Measurements from ENCODE around the gene ARHGEF38.

The ARHGEF38 gene

GRCh38 chr4:105613306-105613705 is 60.9 kb downstream of the ARHGEF38 start:
- no peak for TF ChIP-seq CTCF (IDR thresholded peaks at IDR 0.05; ENCODE audit: borderline replicate concordance, control extremely low read depth, extremely low read depth, insufficient read depth, missing control alignments)
- in situ Hi-C loops (cut with MboI; ENCODE audit: low sequenced_read_pairs, unreplicated experiment) = no loop called here
- DNase-seq (ENCODE audit: low spot score) = no peak

- in situ Hi-C loops (cut with MboI; ENCODE audit: low sequenced_read_pairs, unreplicated experiment) = no loop called here
- TF ChIP-seq CTCF (IDR thresholded peaks at IDR 0.05; ENCODE audit: borderline replicate concordance, control extremely low read depth, extremely low read depth, insufficient read depth, missing control alignments) = no peak
- no peak for DNase-seq (ENCODE audit: low spot score)
Measured at GRCh38 chr4:105619188-105619931, 66.9 kb downstream of the ARHGEF38 start.

GRCh38 chr4:105620640-105621323 is 68.4 kb downstream of the ARHGEF38 start:
- no peak for DNase-seq (ENCODE audit: low spot score)
- in situ Hi-C loops (cut with MboI; ENCODE audit: low sequenced_read_pairs, unreplicated experiment) = no loop called here
- TF ChIP-seq CTCF (IDR thresholded peaks at IDR 0.05; ENCODE audit: borderline replicate concordance, control extremely low read depth, extremely low read depth, insufficient read depth, missing control alignments) = no peak

GRCh38 chr4:105622269-105622668 is 69.8 kb downstream of the ARHGEF38 start:
- DNase-seq (ENCODE audit: low spot score) = no peak
- in situ Hi-C loops (cut with MboI; ENCODE audit: low sequenced_read_pairs, unreplicated experiment) = no loop called here
- TF ChIP-seq CTCF (IDR thresholded peaks at IDR 0.05; ENCODE audit: borderline replicate concordance, control extremely low read depth, extremely low read depth, insufficient read depth, missing control alignments) = no peak

GRCh38 chr4:105623099-105623498 is 70.7 kb downstream of the ARHGEF38 start:
- no peak for DNase-seq (ENCODE audit: low spot score)
- no peak for TF ChIP-seq CTCF (IDR thresholded peaks at IDR 0.05; ENCODE audit: borderline replicate concordance, control extremely low read depth, extremely low read depth, insufficient read depth, missing control alignments)
- in situ Hi-C loops (cut with MboI; ENCODE audit: low sequenced_read_pairs, unreplicated experiment) = no loop called here

GRCh38 chr4:105624530-105624929 is 72.1 kb downstream of the ARHGEF38 start:
- DNase-seq (ENCODE audit: low spot score) = no peak
- no peak for TF ChIP-seq CTCF (IDR thresholded peaks at IDR 0.05; ENCODE audit: borderline replicate concordance, control extremely low read depth, extremely low read depth, insufficient read depth, missing control alignments)
- in situ Hi-C loops (cut with MboI; ENCODE audit: low sequenced_read_pairs, unreplicated experiment) = no loop called here
